Measurements from ENCODE around the gene DUSP15.

The DUSP15 gene, protein sequence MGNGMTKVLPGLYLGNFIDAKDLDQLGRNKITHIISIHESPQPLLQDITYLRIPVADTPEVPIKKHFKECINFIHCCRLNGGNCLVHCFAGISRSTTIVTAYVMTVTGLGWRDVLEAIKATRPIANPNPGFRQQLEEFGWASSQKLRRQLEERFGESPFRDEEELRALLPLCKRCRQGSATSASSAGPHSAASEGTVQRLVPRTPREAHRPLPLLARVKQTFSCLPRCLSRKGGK

DNA sequence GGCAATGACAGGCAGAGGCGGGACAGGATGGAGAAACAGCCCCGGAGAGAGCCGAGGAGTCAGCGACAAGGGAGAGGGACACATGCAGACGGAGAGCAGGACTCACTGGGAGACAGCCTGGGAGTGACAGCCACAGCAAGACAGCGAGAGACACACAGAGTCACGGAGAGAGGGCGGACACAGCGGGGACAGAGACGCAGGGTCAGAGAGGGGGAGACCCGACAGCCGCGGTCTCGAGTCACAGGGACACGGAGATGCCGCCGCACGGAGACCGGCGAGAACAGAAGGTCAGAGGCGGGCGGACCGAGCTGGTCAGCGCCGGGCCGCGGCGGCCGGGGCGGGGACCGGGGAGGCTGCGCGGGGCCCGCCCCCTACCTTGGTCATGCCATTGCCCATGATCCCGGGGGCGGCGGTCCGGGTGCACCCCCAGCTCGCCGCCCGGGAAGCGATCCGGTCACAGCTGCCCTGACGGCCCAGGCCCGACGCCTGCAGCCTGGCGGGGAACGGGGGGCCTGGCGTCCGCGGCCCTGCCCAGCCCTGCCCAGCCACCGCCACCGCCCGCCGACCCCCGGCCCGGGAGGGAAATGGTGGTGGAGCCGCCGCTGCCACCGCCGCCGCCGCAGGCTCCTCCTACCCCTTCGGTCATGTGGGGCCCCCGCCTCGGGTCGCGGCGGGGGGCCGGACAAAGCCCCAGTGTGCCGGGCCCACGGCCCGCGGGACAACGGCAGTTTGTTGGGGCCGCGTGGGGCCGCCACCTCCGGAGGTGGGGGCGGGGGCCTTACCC is at the start of gene DUSP15, which contains the start of gene TTLL9:
Gene DUSP15, minus strand, starts transcription at position 586 of the 784 bp plus-strand sequence. Its CDS starts 190 bp downstream, at position 396.
Gene TTLL9, plus strand, starts transcription at position 693 of the 784 bp plus-strand sequence. CDS start 493 bp downstream, outside the sequence.
- DNase-seq = no peak

GRCh38 chr20:31919410-31920155 is 49.3 kb upstream of the DUSP15 start:
- DNase-seq = no peak

DNA sequence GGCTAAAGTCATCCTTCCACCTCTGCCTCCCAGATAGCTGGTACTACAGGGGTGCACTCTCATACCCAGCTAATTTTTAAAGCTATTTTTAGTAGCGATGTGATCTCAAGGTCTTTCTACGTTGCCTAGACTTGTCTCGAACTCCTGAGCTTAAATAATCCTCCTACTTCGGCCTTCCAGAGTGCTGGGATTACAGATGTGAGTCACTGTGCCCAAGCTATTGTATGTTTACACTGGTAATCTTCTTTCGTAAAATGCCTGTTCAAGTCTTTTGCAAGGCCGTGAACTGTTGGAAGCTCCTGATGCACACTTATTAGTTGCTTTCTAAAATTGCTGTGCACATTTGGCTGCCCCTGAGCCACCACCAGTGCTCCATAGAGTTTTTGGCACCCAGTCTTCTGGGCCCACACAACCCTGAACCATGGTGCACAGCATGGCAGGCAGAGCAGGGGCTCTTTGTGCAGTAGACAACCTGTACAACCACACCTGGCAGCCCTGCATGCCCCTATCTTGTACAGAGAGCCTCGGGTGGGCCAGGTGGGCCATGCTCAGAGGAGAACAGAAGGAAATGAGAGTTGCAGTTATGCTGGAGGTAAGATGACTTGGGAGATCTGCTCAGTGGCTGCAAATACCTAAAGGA is 48.3 kb upstream of the DUSP15 start:
- DNase-seq = no peak

DNA sequence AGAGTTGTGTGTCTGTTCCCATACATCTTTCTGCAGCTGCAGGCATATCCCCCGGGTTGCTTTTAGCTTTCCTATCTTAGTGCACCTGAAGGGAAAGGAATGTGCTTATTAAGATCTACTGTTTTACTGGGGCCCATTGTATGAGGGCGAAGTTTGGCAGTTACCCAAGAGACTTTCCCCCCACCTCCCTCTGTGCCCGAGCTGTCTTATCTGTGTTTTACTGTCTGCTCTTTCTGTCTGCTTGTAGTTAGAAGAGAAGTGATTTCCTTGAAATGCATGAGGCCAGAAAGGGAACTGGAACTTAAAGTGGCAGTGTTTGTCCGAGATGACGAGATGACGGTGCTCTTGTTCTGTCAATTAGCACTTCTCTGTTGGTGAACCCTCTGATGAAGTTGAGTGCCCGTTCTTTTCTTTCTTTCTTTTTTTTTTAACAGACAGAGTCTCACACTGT is 47.7 kb upstream of the DUSP15 start:
- peak; percentile 87 for DNase-seq

DNA sequence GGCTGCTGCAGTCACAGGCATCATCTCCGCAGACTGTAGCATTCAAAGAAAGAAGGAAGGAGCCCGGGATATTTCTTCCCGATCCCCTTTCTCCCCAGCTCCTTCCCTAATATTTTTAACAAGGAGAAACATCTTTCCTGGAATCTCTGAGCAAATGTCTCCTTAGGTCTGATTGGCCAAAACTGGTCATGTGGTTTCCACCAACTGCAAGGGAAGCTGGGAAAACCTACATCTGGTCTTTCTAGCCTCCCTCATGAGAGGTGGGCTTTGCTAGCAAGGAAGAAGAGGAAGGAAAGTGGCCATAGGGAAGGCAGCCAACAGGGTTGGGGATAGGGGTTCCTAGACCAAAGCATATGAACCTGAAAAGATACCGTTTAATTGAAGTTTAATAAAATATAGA is 46.4 kb upstream of the DUSP15 start:
- no peak for DNase-seq

DNA sequence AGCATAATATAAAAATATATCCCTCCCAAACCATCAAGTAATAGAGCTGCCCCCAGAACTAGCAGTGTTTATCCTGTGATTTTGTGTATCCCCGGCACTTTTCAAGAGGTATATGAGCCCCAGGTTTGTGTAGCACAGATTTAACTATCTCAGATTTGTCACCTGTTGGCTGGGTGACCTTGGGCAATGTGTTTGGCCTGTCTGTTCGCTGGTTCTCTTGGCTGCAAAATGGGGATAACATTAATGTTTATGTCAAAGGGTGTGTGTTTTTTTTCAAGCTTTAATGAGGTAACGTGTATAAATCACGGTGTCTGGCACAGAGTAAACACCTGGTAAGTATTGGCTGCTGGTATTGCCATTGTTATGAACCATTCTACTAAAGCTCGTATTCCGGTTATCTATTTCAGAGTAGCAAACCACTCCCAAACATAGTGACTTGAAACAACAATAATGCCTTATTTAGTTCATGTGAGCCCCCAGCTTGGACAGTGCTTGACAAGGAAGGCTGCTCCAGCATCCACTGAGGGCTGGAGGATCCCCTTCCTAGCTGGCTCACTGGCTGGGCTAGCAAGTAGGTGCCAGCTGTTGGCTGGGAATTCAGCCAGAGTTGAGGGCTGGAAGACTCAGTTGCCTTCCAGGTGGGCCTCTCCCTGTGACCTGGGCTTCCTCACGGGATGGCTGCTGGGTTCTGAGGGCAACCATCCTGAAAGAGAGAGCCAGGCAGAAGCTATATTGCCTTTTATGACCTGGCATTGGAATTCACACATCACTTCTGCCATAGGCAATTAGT is 45.4 kb upstream of the DUSP15 start:
- no peak for DNase-seq

DNA sequence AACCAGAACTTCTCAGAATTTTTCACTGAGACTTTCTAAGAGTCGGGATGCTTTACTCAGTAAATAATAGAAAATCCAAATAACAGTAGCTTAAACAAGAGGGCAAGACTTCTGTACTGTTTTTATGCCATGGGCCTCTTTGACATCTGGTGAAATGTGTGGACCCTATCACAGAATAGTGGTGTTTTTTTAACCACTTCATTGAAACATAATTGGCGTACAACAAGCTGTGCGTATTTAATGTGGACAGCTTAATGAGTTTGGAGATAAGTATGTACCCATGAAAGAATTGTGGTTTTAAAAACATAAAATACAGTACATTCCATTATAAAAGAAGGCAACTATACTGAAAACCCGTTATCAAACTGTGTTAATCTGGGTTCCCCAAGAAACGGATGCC is 43.8 kb upstream of the DUSP15 start:
- DNase-seq = no peak

DNA sequence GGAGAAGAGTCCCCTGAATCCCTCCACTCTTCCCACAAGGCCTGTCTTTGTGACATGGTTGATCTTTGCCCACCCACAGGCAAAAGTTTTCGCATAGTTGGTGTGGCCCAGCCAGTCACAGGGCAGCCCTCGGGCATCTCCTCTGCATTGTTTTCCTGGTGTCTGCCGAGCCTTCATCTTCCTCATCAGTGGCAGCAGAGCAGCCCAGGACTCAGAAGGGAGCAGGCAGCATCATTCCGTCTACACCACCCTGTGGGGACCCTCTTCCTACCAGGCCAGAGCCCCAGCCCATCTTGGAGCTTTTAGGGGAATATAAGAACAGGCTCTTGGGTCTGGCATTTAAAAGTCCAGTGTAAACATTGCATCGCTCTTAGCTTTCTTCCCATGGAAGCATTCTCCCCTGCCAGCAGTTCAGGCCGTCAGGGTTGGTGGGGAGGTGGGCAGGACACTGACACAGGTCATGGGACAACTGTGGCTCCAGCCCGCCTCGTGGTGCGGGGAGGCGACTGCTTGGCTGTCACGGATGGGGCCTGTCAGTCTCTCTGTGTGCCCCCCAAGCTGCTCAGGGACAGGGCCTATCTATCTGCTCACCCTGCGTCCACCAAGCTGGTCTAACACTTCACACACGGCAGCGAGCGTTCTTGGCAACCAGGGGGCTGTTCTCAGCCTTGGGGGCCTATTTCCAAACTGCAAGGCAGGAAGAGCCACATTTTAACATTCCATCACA is 43.3 kb upstream of the DUSP15 start:
- no peak for DNase-seq

DNA sequence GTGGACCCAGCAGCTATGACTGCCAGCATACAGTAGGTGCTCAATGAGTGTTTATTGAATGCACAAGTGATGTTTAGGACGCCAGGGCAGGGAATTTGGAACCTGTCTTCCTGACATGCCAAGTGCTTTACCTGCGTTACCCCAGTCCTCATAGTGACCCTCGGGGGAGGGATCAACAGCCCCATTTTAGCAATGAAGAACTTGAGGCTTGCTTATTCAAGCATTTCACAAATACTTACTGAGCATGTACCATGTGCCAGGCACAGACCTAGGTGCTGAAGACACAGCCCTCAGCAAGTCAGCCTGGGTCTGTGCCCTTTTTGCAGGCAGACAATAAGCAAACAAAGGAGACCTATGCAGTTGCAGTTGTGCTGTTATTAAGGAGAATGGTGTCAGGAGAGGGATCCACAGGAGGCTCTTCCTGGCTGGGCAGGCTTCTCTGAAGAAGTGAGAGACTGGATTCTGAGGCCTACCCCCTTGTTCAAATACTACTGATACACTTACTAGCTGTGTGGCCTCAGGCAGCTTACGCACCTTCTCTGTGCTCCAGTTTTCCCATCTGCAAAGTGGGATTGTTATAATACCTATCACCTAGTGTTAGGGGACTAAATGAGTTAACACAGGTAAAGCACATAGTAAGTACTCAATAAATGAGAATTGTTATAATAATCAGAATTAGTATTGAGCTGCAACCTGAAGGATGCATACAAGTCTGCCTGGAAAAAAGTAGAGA is 39.9 kb upstream of the DUSP15 start:
- no peak for DNase-seq

DNA sequence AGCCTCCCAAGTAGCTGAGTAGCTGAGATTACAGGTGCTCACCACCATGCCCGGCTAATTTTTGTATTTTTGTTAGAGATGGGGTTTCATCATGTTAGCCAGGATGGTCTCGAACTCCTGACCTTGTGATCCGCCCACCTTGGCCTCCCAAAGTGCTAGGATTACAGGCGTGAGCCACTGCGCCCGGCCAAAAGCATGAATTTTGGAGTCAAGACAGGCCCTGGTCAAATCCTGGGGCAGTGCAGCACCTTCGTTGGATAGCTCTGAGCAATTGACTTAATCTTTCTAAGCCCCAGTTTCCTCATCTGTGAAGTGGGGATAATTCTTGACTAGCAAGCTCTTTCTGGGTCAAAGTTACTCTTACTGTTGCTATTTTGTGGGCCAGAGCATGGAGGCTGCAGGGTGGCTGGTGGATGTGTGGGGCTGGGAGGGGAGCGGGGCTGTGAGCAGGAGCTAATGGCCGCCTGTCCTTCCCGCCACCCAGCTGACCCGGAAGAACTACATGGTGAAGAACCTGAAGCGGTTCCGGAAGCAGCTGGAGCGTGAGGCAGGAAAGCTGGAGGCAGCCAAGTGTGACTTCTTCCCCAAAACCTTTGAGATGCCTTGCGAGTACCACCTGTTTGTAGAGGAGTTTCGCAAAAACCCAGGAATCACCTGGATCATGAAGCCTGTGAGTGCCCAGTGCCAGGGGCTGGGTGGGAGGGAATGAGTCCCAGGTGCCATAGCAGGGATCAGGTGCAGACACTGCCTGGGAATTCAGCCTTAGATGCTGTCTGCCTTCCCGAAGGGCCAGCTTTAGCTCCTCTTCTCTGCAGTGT is 39.1 kb upstream of the DUSP15 start:
- no peak for DNase-seq

DNA sequence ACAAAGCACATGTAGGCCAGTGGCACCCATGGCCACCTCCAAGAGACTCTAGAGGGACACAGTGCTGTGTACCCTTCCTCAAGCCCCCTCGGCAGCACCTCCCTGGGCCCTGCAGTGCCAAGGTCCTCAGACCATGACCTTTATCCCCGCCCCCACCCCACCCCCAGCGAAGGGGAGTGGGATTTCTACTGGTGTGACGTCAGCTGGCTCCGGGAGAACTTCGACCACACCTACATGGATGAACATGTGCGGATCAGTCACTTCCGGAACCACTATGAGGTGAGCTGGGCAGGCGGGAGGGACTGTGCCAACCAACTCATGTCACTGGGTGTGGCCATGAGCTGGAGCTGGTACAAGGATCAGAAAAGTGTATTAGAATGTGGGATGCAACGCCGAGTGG is 38.1 kb upstream of the DUSP15 start:
- DNase-seq = no peak

DNA sequence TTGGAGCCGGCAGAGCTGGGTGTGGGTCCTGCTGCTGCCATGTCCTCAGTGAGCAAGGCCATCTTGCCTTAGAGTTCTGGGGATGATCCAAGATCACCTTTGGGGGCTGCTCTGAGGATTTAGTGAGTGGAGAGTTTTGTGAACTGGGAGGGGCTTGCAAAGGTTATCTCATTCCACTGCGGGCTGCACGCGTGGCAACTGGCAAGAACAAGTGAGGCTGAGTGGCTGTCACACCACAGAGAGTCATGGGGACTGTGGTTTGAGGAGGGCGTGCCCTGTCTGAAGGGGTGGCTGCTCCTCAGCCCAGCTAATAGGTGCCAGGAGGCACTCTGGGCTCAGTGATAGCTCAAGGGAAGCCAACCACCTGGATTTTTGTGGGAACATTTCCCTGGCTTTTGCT is 37.7 kb upstream of the DUSP15 start:
- DNase-seq = peak; percentile 86

DNA sequence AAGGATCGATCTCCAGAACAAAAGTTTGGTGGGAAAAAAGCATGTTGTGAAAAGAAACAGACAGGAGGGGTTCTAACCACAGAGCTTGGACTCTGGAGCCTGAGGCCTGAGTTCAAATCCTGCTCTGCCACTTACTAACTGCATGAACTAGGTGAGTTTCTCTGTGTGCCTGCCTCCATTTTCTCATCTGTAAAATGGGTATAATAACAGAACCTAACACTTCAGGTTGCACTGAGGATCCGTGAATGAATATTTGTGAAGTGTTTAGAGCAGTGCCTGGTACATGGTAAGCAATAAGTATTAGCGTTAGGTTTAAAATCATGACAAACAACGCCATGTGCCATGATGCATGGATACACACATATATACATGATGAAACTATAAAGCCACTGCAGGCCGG is 36.7 kb upstream of the DUSP15 start:
- DNase-seq = no peak

- no peak for DNase-seq
Measured at GRCh38 chr20:31906001-31906400, 35.7 kb upstream of the DUSP15 start.

GRCh38 chr20:31903627-31904386 is 33.5 kb upstream of the DUSP15 start:
- DNase-seq = no peak

DNA sequence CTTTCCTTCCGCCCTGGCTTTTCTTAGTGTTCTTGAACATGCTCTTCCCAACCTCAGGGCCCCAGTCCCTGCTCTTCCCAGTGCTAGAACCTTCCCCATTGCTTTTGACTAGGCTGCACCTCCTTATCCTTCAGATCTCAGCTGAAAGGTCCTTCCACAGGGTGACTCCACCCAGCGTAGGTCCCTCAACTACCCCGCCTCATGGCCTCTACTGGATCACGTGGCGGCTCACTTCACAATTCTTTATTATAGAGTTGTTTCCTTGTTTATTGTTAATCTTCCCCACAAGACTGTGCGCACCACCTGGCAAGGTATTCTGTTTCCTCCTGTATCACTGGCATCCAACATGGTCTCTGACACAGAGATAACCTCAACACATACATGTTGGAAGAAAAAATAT is 31.3 kb upstream of the DUSP15 start:
- no peak for DNase-seq

GRCh38 chr20:31897541-31897940 is 27.2 kb upstream of the DUSP15 start:
- DNase-seq = no peak

- no peak for DNase-seq
Measured at GRCh38 chr20:31896049-31896448, 25.7 kb upstream of the DUSP15 start.
